GM19025 (cell line): ENCODE measurements around the gene LTF.
"Not testable (repeated sequence)": the region's sequence is repeated elsewhere in the genome, so short reads cannot be mapped to it uniquely, and the experiment has no call there.

Source experiments
- ATAC-seq: cut with Tn5 transposase; IDR thresholded peaks from one replicate; pipeline ENCODE4 v1.9.1; 2021; ENCODE audit warnings: mild to moderate bottlenecking, low read depth, moderate library complexity; ENCODE audit not compliant: unreplicated experiment

LTF gene

DNA sequence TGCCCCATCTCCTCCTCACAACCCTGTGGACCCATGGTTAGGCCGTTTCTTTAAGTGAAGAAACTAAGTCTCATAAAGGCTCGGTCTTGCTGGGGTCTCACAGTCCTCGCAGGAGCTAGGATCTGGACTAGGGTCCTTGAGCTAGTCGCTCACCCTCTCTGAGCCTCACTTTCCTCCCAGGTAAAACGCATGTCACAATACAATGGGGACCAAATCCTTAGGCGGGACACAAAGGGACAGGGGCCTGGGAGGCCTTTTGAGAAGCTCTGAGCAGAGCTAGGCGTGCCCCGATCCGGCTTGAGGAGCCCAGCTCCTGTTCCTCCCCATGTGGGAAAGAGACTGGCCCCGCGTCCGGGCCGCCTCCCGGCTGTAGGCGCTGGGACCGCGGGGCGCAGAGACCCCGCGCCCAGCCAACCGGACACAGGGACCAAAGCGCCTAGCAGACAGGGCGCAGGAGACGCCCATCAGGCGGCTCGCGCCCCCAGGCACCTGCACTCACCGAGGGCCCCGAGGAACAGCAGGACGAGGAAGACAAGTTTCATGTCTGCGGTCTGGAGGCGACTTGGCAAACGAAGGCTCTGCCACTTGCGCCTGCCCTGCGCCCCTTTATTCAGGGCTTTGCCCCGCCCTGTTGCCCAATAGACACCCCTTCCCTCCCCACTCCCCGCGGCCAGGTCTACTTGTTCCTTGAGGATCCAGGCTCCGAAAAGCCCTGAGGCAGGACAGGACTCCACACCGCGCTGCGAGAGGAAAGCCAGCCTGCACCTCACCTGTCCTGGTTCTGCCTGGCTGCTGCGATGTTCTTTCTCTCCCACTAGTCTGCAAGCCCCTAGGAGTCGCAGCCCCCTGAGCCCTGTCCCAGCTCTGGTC lies at the start of gene LTF:
Gene LTF (minus strand): TSS at position 580 of the 870 bp plus-strand sequence. CDS start 38 bp downstream, at position 542.
- ATAC-seq = no peak

DNA sequence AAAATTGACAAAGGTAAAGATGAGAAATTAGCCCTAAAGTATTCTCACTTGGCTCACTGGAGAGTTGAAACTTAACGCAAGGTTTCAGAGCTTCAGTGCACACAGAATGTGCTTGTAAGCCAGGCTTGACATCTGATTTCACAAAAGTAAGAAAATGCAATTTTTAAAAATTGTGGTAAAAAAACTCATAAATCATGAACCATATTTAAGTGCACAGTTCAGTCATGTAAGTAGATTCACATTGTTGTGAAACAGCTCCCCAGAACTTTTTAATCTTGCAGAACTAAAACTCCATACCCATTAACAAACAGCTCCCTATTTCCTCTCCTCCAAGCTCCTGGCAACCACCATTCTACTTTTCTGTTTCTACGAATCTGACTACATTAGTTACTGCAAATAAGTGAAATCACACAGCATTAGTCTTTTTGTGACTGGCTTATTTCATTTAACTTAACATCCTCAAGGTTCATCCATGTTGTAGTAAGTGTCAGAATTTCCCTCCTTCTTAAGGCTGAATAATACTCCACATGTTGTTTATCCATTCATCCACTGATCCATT lies 47.6 kb upstream of the LTF start:
- no peak for ATAC-seq

- ATAC-seq = no peak
Observed at GRCh38 chr3:46509661-46510187, 45.0 kb upstream of the LTF start.

DNA sequence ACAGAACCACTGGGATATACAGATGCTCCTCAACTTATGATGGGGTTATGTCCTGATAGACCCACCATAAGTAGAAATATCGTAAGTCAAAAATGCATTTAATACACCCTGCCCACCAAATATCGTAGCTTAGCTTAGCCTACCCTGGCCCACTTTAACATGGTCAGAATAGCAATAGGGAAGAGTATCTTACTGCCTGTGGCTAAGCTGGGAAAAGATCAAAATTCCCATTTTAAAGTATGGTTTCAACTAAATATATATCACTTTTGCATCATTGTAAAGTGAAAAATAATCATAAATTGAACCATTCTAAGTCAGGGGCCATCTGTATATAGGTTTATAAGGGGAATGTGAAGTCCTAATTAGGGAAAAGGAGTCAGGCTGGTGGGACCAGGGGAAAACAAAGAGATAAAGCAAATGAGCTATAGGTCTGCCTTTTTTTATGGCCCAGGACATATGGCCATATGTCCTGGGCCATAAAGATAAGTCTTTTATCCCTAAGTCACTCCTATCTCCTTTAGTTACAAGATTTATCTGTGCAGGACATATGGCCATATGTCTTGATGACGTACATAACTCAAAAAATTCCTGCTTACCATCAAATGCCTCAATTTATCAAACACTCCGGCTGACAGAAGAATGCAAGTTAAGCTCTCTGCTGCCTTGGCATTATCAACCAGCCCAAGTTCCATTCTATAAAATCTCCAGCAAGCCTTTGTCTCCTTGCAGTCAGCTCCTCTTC lies 44.3 kb upstream of the LTF start:
- no peak for ATAC-seq

DNA sequence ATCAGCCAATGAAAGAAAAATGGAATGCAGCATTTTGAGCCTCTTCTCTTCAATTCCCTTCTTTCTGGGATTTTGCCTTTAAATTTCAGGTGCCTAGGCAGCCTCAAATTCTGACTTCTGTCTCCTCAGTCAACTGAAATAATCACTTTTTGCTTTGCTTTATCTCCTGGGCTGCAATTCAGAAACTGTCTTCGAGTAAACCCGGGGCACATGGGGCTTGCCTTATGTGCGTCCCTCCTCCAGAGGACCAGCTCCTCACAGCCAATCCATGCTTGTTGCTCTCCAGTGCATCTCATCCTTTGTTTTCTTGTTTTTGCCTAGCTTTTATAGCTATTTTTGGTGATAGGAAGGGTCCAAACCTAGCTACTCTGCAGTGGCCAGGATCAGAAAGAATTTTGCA lies 41.8 kb upstream of the LTF start:
- no peak for ATAC-seq

DNA sequence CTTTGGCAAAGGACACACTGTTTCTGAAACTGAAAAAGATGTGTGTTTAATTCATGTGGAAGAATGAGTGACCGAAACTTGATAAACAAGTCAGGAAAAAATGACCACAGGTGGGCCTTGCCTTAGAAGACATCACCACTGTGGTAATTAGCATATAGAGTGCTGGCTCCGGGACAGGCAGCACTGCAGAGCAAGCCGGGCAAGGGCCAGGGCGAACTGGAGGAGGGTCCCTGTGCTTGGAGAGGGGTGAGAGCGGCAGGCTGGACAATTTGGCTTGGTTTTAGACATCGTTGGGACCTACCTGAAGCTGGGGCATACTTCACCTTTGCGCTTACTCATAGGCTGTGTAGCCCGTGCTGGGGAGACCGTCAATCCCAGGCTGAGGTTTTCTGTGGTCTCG lies 41.2 kb upstream of the LTF start:
- ATAC-seq = no peak

DNA sequence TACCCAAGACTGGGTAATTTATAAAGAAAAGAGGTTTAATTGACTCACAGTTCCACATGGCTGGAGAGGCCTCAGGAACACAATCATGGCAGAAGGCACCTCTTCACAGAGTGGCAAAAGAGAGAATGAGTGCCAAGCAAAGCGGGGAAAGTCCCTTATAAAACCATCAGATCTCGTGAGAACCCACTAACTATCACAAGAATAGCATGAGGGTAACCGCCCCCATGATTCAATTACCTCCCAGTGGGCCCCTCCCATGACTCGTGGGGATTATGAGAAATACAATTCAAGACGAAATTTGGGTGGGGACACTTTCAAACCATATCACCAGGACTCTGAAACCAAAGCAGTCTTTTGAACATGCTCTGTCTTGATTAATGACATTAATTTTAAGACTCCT lies 40.1 kb upstream of the LTF start:
- ATAC-seq = no peak

DNA sequence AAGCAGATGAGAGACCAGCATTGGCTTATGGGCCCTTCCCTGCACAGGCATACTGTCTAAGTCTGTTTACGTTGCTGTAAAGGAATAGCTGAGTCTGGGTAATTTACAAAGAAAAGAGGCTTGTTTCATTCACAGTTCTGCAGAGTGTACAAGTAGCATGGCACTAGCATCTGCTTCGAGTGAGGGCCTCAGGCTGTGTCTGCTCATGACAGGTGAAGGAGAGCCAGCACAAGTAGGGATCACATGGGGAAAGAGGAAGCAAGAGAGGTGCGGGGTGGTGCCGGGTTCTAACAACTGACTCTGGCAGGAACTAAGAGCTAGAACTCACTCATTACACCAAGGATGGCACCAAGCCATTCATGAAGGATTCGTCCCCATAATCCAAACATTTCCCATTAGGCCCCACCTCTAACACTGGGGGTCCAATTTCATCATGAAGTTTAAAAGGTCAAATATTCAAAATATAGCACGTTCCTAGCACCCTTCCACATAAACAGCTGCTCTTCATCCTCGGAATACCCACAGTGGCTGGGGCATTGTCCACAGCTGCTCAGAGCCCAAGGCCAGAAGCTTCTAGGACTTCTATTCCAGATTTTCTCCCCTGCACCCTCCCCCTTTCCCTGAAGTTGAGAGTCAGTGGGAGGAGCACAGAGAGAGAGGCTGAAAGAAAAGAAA lies 38.6 kb upstream of the LTF start:
- ATAC-seq = no peak

DNA sequence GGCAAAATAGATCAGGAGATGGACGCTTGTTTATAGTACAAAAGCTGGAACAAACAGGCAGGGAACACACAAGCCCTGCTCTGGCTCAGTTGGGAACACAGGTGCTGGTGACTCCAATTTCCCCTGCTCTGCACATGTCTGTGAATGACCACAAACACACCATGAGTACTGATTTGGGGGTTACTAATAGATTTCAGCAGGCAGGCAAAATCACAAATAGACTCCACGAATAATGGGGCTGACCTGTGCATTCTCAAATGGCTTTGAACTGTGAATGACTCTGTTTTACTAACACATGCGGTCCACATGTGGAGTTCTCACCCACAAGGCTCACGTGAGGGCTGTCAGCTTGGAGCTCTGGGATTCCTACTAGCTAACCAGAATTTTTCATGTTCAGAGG lies 37.0 kb upstream of the LTF start:
- ATAC-seq = no peak

GRCh38 chr3:46500656-46501635 lies 36.2 kb upstream of the LTF start:
- no peak for ATAC-seq

DNA sequence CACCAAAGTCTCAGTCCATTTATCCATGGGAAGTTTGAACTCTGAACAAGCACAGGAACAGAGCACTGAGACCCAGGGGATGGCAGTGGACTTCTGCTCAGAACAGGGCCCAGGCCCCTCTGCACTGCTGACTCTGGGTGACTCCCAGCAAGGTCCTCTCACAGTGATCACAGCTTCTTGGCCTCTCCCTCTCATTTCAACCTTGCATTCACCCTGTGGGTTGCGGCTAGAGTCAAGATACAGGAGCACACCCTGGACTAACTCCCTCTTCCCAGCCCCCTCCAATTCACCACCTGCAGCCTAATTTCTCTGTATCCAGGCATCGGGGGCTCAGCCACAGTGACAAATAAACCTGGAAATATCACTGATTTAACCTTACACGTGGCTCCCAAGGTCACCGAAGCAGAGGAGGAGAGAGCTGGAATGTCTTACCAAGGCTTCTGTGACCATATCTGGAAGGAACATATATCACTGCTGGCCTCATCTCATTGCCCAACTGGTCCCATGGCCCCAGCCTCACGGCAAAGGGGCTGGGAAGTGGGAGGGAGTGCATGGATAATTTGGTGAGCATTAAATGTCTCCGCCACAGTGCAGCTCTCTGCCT lies 34.3 kb upstream of the LTF start:
- ATAC-seq = no peak

DNA sequence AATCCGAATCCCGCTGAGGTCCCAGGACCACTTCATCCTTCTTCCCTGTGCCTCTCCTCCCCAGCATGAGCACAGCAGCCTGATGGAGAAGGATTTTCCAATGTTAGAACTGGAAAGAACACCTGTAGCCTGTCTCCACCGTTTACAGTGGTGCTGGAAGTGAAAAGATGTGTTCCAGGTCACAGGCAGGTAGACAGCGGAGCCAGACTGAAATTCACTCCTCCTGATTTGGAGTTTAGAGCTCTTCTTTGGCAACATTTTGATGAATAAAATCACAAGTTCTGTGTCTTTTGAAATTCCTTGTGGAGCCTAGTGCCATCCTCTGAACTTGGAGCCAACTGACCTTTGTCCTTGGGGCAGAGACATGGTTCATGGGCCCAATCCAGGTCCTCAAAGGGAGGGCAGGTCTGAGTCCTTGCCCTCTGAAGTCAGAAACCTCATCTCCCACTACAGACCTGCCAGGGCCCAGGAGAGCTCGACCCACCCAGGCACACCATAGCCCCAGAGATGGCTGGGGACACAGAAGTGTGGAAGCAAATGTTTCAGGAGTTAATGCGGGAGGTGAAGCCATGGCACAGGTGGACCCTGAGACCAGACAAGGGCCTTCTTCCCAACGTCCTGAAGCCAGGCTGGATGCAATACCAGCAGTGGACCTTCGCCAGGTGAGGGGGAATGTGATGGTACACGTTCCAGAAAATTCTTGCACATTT lies 33.0 kb upstream of the LTF start, which contains the start of gene RTP3:
Gene RTP3 (plus strand): TSS at position 421 of the 710 bp plus-strand sequence. CDS start 87 bp downstream, at position 508.
- no peak for ATAC-seq

GRCh38 chr3:46496746-46497555 lies 32.2 kb upstream of the LTF start:
- ATAC-seq = no peak

DNA sequence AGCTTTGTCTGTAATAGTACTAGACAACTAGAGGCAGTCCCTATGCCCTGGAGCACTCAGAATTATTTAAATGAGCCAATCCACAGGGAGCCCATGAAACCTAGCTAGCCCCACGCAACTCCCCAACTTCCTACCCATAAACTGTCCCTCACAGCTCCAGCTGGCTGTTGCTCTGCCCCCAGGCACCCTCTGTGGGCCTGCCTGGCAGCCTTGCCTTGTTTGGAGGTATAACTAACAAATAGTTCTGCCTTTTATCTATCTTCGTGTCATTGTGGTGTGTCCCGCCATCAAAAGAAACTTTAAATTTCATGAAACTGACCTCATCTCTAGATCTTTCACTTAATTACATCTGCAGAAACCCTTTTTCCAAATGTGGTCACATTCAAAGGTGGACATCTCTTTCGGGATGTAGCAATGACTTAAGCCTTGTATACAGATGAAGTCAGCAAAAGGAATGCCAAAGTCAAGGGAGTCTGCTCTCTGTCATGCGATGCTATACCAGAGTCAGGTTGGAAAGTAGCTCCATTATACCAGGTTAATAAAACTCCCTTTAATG lies 31.3 kb upstream of the LTF start:
- no peak for ATAC-seq

DNA sequence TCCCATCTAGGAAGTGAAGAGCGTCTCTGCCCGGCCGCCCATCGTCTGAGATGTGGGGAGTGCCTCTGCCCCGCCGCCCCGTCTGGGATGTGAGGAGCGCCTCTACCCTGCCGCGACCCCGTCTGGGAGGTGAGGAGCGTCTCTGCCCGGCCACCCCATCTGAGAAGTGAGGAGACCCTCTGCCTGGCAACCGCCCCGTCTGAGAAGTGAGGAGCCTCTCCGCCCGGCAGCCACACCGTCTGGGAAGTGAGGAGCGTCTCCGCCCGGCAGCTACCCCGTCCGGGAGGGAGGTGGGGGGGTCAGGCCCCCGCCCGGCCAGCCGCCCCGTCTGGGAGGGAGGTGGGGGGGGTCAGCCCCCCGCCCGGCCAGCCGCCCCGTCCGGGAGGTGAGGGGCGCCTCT lies 29.8 kb upstream of the LTF start:
- ATAC-seq = not testable (repeated sequence)

DNA sequence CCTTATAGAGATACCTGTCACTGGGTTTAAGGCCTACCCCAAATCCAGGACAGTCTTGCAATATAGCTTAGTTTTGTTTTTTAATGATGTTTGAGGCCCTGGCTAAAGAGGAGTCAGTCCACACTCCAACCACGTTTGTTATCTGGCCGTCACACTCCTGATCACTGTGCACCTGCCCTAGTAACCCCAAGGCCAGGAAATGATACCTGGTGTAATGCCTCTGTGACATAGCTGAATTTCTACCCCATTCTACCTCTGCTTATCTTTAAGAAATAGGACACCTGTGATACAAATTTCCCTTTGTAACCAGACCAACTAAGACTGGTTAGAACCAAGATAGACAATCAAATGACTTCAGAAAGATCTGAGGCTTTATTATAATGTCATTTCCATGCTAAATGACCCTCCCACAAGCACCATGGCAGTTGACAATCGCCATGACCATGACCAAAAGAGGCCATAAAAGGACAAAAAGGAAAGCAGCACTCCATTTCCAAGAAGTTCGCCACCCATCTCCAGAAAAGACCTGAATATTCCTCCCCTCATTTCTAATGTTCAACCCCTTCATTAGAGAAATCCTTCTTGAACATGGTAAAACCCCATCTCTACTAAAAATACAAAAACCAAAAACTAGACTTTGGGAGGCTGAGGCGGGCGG lies 28.3 kb upstream of the LTF start:
- no peak for ATAC-seq
